Hepatocyte (in vitro differentiated cells): Measurements from ENCODE around the gene EXOC6.

ENCODE experiments used
- CTCF ChIP-seq: fragments of 200-600 bp; sonication (generic); IDR thresholded peaks from 2 replicates; pipeline ENCODE4 v1.5.1; 2016; ENCODE audit warnings: antibody characterized with exemption, mild to moderate bottlenecking; ENCODE audit not compliant: poor library complexity
- EZH2 ChIP-seq: fragments of 200-600 bp; sonication (generic); IDR thresholded peaks from 2 replicates; pipeline ENCODE4 v1.6.1; 2016; ENCODE audit warnings: antibody characterized with exemption, mild to moderate bottlenecking, borderline replicate concordance

- no peak for TF ChIP-seq CTCF
- TF ChIP-seq EZH2, result no peak
Measured at GRCh38 chr10:92848037-92848440, 281 bp upstream of the EXOC6 start.
